H1 (cell line): ENCODE results near the gene ADAMTSL2. TPM values are rescaled to one million over a fixed set of nuclear protein-coding genes. Genes with fewer than 3 reads are reported as not detected.

Experiments
- ATF3 ChIP-seq: IDR thresholded peaks from 2 replicates; pipeline ENCODE4 v1.6.1; 2011; ENCODE audit warnings: low read depth, mild to moderate bottlenecking, low read length; ENCODE audit not compliant: insufficient read depth
- CTCF ChIP-seq, 3 experiments: IDR thresholded peaks; 1 replicate in 2 of 3; 2 replicates in 1 of 3; pipeline versions ENCODE4 v1.5.1 to v1.6.1; 2011; ENCODE audit warnings: low read length in 3 of 3, mild to moderate bottlenecking in 3 of 3, inconsistent platforms in 2 of 3, low read depth in 1 of 3, moderate library complexity in 1 of 3; ENCODE audit not compliant: insufficient read depth in 1 of 3; ENCODE audit errors: control extremely low read depth in 1 of 3
- JUND ChIP-seq: IDR thresholded peaks from 2 replicates; pipeline ENCODE4 v1.6.1; 2011; ENCODE audit warnings: mild to moderate bottlenecking, improper control_type of control experiment, low read length
- RAD21 ChIP-seq, 2 experiments: IDR thresholded peaks in 1 of 2; conservative IDR thresholded peaks in 1 of 2; 2 replicates each; pipeline ENCODE4 v1.6.1; 2011; ENCODE audit warnings: low read depth in 2 of 2, low read length in 2 of 2, improper control_type of control experiment in 1 of 2, inconsistent platforms in 1 of 2, mild to moderate bottlenecking in 1 of 2, moderate library complexity in 1 of 2
- SIN3A ChIP-seq, 2 experiments: IDR thresholded peaks in 1 of 2; conservative IDR thresholded peaks in 1 of 2; 2 replicates each; pipeline ENCODE4 v1.6.1; 2011 to 2012; ENCODE audit warnings: low read length in 2 of 2, improper control_type of control experiment in 1 of 2, low read depth in 1 of 2, mild to moderate bottlenecking in 1 of 2
- SP1 ChIP-seq: IDR thresholded peaks from 2 replicates; pipeline ENCODE4 v1.6.1; 2011; ENCODE audit warnings: low read depth, low read length
- TAF7 ChIP-seq: optimal IDR thresholded peaks from 2 replicates; pipeline ENCODE3; 2011; ENCODE audit warnings: low read depth, mild to moderate bottlenecking, inconsistent platforms, low read length, moderate library complexity, borderline replicate concordance
- polyA plus RNA-seq, 7 experiments: library from polyadenylated mRNA; depleted of rRNA in 3 of 7; stranded (reverse) in 5 of 7; unstranded in 2 of 7; fragments of >200 nt in 5 of 7; fragments of 200-250 nt in 2 of 7; gene quantifications; 1 replicate in 5 of 7; 2 replicates in 1 of 7; 4 replicates in 1 of 7; pipeline versions ENCODE4 v1.2.1 to v1.2.3, GENCODE V29; 2011 to 2013; ENCODE audit warnings: missing spikeins in 2 of 7, mixed read lengths in 2 of 7
- total RNA-seq: library from RNA; stranded (reverse); fragmentation: NEBNext Ultra II Directional; extraction: Animal tissue kit (Norgen Biotek cat#: 25700); gene quantifications from 2 replicates; pipeline ENCODE4 v1.2.1, GENCODE V29; 2021

Gene ADAMTSL2
- total and polyA plus RNA-seq, 2 of the 8 experiments (the other 6 are each of a cell fraction or from before 2014, with no cell fraction given): 0.74 to 0.76 TPM

GRCh38 chr9:133499892-133500270 lies 34.6 kb upstream of the ADAMTSL2 start (continued):
- TF ChIP-seq SIN3A (conservative IDR thresholded peaks at IDR 0.05 in 1 of 2, IDR thresholded peaks at IDR 0.05 in 1 of 2; ENCODE audit: low read depth in 1 of 2, low read length in 2 of 2) (no peak), SP1 (no peak), ATF3 (no peak), TAF7 (no peak), JUND (no peak), RAD21 (IDR thresholded peaks at IDR 0.05 in 1 of 2, conservative IDR thresholded peaks at IDR 0.05 in 1 of 2; ENCODE audit: low read depth in 2 of 2, low read length in 2 of 2) (no peak), CTCF (IDR thresholded peaks at IDR 0.05; ENCODE audit: control extremely low read depth in 1 of 3, insufficient read depth in 1 of 3, low read depth in 1 of 3, low read length in 3 of 3) (no peak)
